HG02678 (cell line): Measurements from ENCODE around the gene FARP1.

ENCODE experiments used
- ATAC-seq: cut with Tn5 transposase; IDR thresholded peaks from one replicate; pipeline ENCODE4 v1.9.1; 2021; ENCODE audit warnings: mild to moderate bottlenecking, moderate library complexity; ENCODE audit not compliant: unreplicated experiment

Gene FARP1

DNA sequence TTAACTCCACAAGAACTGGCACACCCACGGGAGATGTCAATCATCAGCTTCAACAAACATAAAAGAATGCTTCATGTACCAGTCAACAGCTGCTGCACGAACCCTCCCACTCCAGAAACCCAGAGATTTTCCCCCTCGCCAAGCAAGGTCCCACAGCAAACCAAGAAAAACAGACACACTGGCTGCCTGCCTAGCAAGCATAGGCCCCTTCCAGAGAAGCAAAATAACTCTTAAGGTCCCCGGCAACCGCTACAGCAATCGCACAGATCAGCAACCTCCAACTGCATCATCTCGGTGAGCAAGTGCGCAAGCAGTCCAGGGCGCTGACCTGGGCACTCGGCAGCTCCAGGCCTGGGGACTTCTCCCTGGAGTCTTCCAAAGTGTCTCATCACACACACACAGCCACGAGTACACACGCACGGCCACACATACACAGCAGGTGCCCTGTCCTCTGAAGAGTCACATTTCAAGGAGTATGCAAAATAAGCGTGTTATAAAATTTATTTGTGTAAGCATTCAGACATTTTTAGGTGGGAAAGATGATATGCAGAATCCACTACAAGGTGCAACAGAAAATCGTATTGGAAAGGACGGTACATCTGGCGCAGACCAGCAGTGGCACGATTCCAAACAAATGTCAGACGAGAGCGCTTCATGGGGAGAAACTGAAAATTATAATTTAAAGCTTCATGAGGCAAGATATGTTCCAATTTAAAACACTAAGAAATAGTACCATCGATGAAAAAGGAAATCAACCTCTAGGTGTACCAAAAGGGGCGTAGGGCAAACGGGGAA, 309.0 kb downstream of the FARP1 start:
- no peak for ATAC-seq

- no peak for ATAC-seq
These were observed 310.3 kb downstream of the FARP1 start for GRCh38 chr13:98452851-98453843.

DNA sequence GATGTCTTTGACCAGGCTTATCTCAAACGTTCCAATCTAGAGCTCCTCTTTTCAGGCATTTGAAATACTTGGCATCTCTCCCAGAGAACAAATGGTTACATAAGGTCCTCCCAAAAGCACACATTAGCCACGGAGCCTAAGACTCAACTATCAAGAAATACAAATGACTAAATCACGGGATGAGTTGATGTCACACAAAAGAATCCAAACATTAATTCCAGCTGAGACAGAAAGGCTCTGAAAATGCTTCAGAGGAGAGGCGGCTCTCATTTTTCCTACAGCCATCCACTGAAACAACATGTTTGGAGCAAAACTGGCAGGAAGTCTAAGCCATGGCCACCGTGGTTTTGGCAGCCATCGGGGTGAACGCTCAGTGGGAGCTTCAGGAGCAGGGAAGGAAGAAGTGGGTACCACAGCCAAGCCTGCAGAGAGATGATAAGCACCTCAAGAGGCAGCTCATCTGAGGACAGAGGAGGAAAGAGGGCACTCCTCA, 311.5 kb downstream of the FARP1 start:
- ATAC-seq, result no peak

DNA sequence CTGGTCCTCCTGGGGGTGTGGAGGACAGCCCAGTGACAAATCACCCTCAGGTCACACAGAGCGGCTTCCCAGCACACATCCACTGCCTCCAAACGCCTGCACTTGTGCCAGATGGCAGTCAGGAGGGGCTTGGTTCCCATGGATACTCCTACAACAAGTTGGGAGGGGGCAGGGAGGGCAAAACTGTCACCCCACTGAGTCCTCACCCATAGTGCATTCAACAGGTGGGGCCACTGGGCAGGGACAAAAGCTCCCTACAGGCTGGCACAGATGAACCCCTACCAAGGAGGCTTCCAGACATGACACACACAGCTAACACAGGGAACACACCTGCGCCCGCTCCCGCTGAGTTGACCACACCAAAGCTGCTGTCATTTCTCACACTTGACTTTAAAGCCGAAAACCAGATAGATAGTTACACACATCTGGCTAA, 313.5 kb downstream of the FARP1 start:
- no peak for ATAC-seq

- ATAC-seq, result no peak
These were observed 314.2 kb downstream of the FARP1 start for GRCh38 chr13:98457053-98457452.

DNA sequence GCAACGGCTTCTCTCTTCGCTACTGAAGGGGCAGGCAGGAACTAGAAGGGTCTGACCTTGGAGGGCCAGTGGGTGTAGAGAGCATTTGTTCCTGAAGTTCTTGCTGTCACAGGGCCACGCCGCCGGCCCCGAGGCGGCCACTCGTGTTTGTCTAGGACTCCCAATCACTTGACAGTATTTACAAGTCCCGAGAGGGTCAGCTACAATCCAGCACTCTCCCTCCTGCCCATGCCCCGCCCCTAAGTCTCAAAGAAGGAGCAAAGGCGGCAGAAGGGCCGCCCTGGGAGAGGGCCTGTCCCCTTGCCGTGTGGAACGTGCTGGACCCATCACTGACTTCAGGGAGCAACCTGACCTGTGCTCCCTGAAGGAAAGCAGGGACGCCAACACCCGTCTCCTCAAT, 315.5 kb downstream of the FARP1 start:
- no peak for ATAC-seq

DNA sequence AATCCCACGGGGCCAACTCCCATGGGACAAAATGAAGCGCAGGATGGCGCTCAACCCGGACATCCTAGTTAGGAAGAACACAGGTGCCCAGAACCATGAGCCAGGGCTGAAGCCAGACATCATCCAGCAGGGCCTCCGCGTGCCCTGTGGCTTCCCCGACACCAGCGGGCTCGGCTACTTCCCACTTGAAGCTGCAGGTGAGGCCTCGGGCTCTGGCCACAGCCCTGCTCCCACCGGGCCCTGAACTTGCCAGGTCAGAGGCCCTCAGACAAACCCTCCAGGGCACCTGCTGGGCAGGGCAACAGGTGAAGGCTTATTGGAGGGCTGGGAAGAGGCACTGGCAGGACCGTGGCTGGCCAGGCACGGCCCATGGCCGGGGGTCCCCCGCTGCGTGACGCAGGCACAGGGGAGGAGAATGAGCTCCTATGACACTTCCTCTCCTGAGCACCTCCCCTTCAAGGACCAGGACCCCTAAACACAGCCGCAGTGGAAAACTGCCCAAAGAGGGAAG, 316.3 kb downstream of the FARP1 start:
- ATAC-seq, result no peak

GRCh38 chr13:98459721-98460370, 317.0 kb downstream of the FARP1 start:
- no peak for ATAC-seq

- ATAC-seq, result no peak
These were observed 317.6 kb downstream of the FARP1 start for GRCh38 chr13:98460516-98460915.

DNA sequence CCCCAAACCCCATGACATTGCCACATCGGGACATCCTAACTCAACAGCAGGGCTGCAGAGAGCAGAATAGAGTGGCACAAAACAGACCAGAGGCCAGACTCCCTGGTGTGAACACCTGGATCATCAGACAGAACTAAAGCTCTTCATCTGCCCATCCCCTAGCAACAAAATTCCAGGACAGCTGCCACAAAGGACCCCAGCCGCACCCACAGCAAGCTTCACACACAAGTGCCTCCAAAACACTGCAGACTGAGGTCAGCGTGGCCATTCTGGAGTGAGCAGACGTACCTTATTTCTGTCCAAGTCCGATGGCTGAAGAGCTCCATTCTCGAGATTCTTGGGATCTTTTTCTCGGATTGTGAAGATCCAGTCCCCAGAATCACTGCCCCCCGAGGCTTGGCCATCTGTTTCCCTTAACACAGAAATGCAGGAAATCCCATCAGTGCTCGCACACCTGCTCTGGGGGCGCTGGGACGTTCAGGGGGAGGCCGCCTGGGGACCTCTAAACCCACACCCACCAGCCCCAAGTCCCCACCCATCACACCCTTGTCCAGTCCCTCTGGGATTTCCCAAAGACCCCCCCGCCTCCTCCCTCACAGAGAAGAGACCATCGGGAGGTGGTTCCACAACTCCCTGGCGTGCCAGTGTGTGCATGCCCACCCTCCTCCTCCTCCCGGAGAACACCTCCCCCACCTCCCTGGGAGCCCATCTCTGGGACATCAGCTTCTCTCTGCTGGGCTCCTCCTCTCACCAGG, 318.8 kb downstream of the FARP1 start:
- ATAC-seq, result no peak

GRCh38 chr13:98462241-98462882, 319.5 kb downstream of the FARP1 start:
- no peak for ATAC-seq

GRCh38 chr13:98462946-98463345, 320.1 kb downstream of the FARP1 start:
- ATAC-seq, result no peak

- ATAC-seq, result no peak
These were observed 323.8 kb downstream of the FARP1 start for GRCh38 chr13:98466634-98467236.

GRCh38 chr13:98467263-98467985, 324.5 kb downstream of the FARP1 start:
- ATAC-seq, result no peak

DNA sequence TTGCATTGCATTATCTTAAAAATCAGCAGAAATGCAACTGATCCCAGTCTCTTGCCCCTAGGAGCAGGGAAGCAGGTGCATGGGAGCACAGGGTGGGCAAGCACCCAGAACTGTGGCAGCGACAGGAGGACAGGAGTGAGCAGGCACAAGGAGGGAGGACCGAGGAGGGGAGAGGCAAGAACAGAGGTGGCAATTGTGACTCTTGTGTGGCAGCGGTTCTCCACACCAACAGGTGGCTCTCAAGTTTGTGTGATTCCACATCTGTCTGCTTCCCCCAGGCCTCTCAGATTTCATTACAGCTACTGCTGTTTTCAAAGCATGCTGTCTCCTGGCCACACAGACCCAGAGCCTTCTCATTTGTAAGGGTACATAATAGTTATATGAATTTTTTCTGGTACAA, 325.5 kb downstream of the FARP1 start:
- no peak for ATAC-seq

DNA sequence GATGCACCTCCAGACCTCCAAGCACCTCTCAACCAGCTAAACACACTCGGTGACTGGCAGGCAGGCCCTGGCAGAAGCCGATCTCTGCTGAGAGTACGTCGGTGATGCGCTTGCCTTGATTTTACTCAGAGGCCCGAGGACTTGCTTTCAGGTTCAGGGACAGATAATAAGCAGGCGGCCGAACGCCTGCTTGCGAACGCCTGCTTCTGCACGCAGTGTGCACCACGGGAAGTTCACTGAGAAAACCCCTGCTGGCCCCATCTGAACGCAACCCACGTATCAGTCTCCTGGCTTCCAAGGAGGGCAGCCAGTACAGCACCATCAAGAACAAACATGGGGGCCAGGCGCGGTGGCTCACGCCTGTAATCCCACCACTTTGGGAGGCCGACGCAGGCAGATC, 326.0 kb downstream of the FARP1 start:
- ATAC-seq, result no peak

- ATAC-seq, result no peak
These were observed 328.0 kb downstream of the FARP1 start for GRCh38 chr13:98470920-98471319.

- ATAC-seq, result no peak
These were observed 329.0 kb downstream of the FARP1 start for GRCh38 chr13:98471934-98472333.
